Calu3 (cell line): Measurements from ENCODE around the gene ME1. TPM values are rescaled to one million over a fixed set of nuclear protein-coding genes. Genes with fewer than 3 reads are reported as not detected.

Experiments used
- BruUV-seq: library from RNA; stranded (reverse); fragments of 400-500 nt; replicated peaks from 2 replicates; lab custom pipeline; 2021; lab: Mats Ljungman, UMichigan
- CTCF ChIA-PET: fragments of 300-600 bp; sonication (Branson Sonifier 250); formaldehyde crosslinking; loops from one replicate; lab custom pipeline; 2022; ENCODE audit warnings: antibody characterized with exemption; lab: Charles Lee
- DNase-seq: peaks from one replicate; pipeline ENCODE4 v3.0.0; 2022
- H3K27ac Mint-ChIP-seq: one replicate; pipeline ENCODE4 v1.8.0; 2022; ENCODE audit warnings: mixed read lengths; ENCODE audit not compliant: unreplicated experiment
- H3K27me3 Mint-ChIP-seq: one replicate; pipeline ENCODE4 v1.8.0; 2022; ENCODE audit warnings: mixed read lengths; ENCODE audit not compliant: unreplicated experiment
- H3K36me3 Mint-ChIP-seq: one replicate; pipeline ENCODE4 v1.8.0; 2022; ENCODE audit warnings: mild to moderate bottlenecking, moderate library complexity, mixed read lengths; ENCODE audit not compliant: insufficient read depth, unreplicated experiment
- H3K4me1 Mint-ChIP-seq: one replicate; pipeline ENCODE4 v1.8.0; 2022; ENCODE audit warnings: mild to moderate bottlenecking, low read depth, mixed read lengths; ENCODE audit not compliant: unreplicated experiment
- H3K4me3 Mint-ChIP-seq: one replicate; pipeline ENCODE4 v1.8.0; 2022; ENCODE audit warnings: mild to moderate bottlenecking, low read depth, moderate library complexity, mixed read lengths; ENCODE audit not compliant: unreplicated experiment
- H3K9me3 Mint-ChIP-seq: one replicate; pipeline ENCODE4 v1.8.0; 2022; ENCODE audit warnings: low read depth, mixed read lengths; ENCODE audit not compliant: unreplicated experiment
- CTCF ChIP-seq: fragments of 200-600 bp; IDR thresholded peaks from one replicate; pipeline ENCODE4 v1.8.0; 2022; ENCODE audit warnings: antibody characterized with exemption; ENCODE audit not compliant: unreplicated experiment
- intact Hi-C: fragments of 100-400 bp; cut with micrococcal nuclease; formaldehyde crosslinking; loops from one replicate; pipeline ENCODE4 v1.10.0; 2022; ENCODE audit not compliant: unreplicated experiment
- total RNA-seq: library from RNA; stranded (reverse); gene quantifications from 2 replicates; pipeline ENCODE4 v1.2.3, GENCODE V29; 2022

The ME1 gene
- total RNA-seq, 1 experiment from 2014 or later = 14.5 TPM

GRCh38 chr6:83443516-83443915 is 12.7 kb upstream of the ME1 start:
- no peak for DNase-seq
- BruUV-seq = no TSS peak
- H3K9me3 Mint-ChIP-seq = no peaks in the 10 kb centered on the region
- no peak overlapping the region for H3K27ac Mint-ChIP-seq
- H3K36me3 Mint-ChIP-seq = no peaks in the 10 kb centered on the region
- H3K27me3 Mint-ChIP-seq = no peaks in the 10 kb centered on the region
- H3K4me3 Mint-ChIP-seq = no peak overlapping the region
- CTCF ChIA-PET = no interaction called here
- intact Hi-C loops = no loop called here
- H3K4me1 Mint-ChIP-seq = no peaks in the 10 kb centered on the region
- no peak for TF ChIP-seq CTCF

- Mint-ChIP-seq H3K9me3 (no peaks in the 10 kb centered on the region), H3K27me3 (no peaks in the 10 kb centered on the region), H3K36me3 (no peaks in the 10 kb centered on the region), H3K27ac (no peak overlapping the region), H3K4me1 (no peaks in the 10 kb centered on the region), H3K4me3 (no peak overlapping the region)
- BruUV-seq = no TSS peak
- intact Hi-C loops = no loop called here
- CTCF ChIA-PET = no interaction called here
- no peak for DNase-seq
- no peak for TF ChIP-seq CTCF
Measured at GRCh38 chr6:83442752-83443151, 11.9 kb upstream of the ME1 start.

GRCh38 chr6:83439201-83439600 is 8.3 kb upstream of the ME1 start:
- H3K4me3 Mint-ChIP-seq = no peak overlapping the region

GRCh38 chr6:83436674-83437073 is 5.8 kb upstream of the ME1 start:
- H3K27ac Mint-ChIP-seq = no peak overlapping the region
- CTCF ChIA-PET = no interaction called here

More at GRCh38 chr6:83439201-83439600, 8.3 kb upstream of the ME1 start:
- no peaks in the 10 kb centered on the region for H3K4me1 Mint-ChIP-seq
- no peak for DNase-seq
- no peaks in the 10 kb centered on the region for H3K9me3 Mint-ChIP-seq
- no TSS peak for BruUV-seq
- CTCF ChIA-PET = no interaction called here
- intact Hi-C loops = no loop called here
- H3K27ac Mint-ChIP-seq = no peak overlapping the region
- H3K36me3 Mint-ChIP-seq = no peaks in the 10 kb centered on the region
- no peak for TF ChIP-seq CTCF
- no peaks in the 10 kb centered on the region for H3K27me3 Mint-ChIP-seq

More at GRCh38 chr6:83436674-83437073, 5.8 kb upstream of the ME1 start:
- TF ChIP-seq CTCF = no peak
- Mint-ChIP-seq H3K4me3 (no peak overlapping the region), H3K9me3 (no peaks in the 10 kb centered on the region), H3K36me3 (no peaks in the 10 kb centered on the region), H3K4me1 (no peaks in the 10 kb centered on the region), H3K27me3 (no peaks in the 10 kb centered on the region)
- intact Hi-C loops = no loop called here
- no peak for DNase-seq
- no TSS peak for BruUV-seq
